Activated naive CD4-positive, alpha-beta T cell treated with anti-CD3 and anti-CD28 coated beads, Interleukin-2, amount 10 ng/mL, durations not matched to agents 7 days and 5 days (primary cell): ENCODE measurements around the gene TSHZ2.

Source experiments
- CTCF ChIA-PET: fragments of 350-600 bp; sonication (Branson Sonifier 250); formaldehyde crosslinking; loops from one replicate; lab custom pipeline; 2021; ENCODE audit warnings: antibody characterized with exemption; lab: Charles Lee
- DNase-seq: peaks from one replicate; pipeline ENCODE4 v3.0.0-alpha.2; 2020
- H3K27ac Mint-ChIP-seq: one replicate; pipeline ENCODE4 v1.8.0; 2021; ENCODE audit warnings: mild to moderate bottlenecking, moderate library complexity, mixed read lengths
- H3K27me3 Mint-ChIP-seq: one replicate; pipeline ENCODE4 v1.8.0; 2021; ENCODE audit warnings: mild to moderate bottlenecking, mixed read lengths
- H3K36me3 Mint-ChIP-seq: one replicate; pipeline ENCODE4 v1.8.0; 2021; ENCODE audit warnings: mixed read lengths
- H3K4me1 Mint-ChIP-seq: one replicate; pipeline ENCODE4 v1.8.0; 2021; ENCODE audit warnings: mixed read lengths
- H3K4me3 Mint-ChIP-seq: one replicate; pipeline ENCODE4 v1.8.0; 2021; ENCODE audit warnings: mild to moderate bottlenecking, moderate library complexity, mixed read lengths
- H3K9me3 Mint-ChIP-seq: one replicate; pipeline ENCODE4 v1.8.0; 2021; ENCODE audit warnings: mixed read lengths

The TSHZ2 gene

GRCh38 chr20:53126185-53126584 is 154.0 kb downstream of the TSHZ2 start:
- no peak for DNase-seq
- CTCF ChIA-PET = interaction anchor here (1.0 kb wide), 1 partner anchor 12 kb away, joined by 5 read pairs; no protein-coding TSS in a partner anchor
- Mint-ChIP-seq H3K9me3 (no peaks in the 10 kb centered on the region), H3K36me3 (no peaks in the 10 kb centered on the region), H3K27ac (no peak overlapping the region), H3K27me3 (no peaks in the 10 kb centered on the region), H3K4me3 (no peak overlapping the region), H3K4me1 (peaks cover 13% of the 10 kb centered on the region)

- DNase-seq = no peak
- peaks cover 15% of the 10 kb centered on the region for H3K4me1 Mint-ChIP-seq
- H3K27me3 Mint-ChIP-seq = no peaks in the 10 kb centered on the region
- no peaks in the 10 kb centered on the region for H3K9me3 Mint-ChIP-seq
- CTCF ChIA-PET = interaction anchor here (0.9 kb wide), 1 partner anchor 19 kb away, joined by 3 read pairs; no protein-coding TSS in a partner anchor
- H3K36me3 Mint-ChIP-seq = no peaks in the 10 kb centered on the region
- H3K27ac Mint-ChIP-seq = no peak overlapping the region
- H3K4me3 Mint-ChIP-seq = no peak overlapping the region
These were observed 154.9 kb downstream of the TSHZ2 start for GRCh38 chr20:53127027-53127426.

- DNase-seq = no peak
- Mint-ChIP-seq H3K27ac (no peak overlapping the region), H3K36me3 (no peaks in the 10 kb centered on the region), H3K27me3 (no peaks in the 10 kb centered on the region), H3K9me3 (no peaks in the 10 kb centered on the region), H3K4me3 (no peak overlapping the region), H3K4me1 (peaks cover 16% of the 10 kb centered on the region)
- CTCF ChIA-PET = no interaction called here
These were observed 155.8 kb downstream of the TSHZ2 start for GRCh38 chr20:53128004-53128403.

GRCh38 chr20:53129563-53129962 is 157.4 kb downstream of the TSHZ2 start:
- Mint-ChIP-seq H3K36me3 (no peaks in the 10 kb centered on the region), H3K4me3 (no peak overlapping the region), H3K9me3 (no peaks in the 10 kb centered on the region), H3K27me3 (no peaks in the 10 kb centered on the region), H3K4me1 (peaks cover 19% of the 10 kb centered on the region), H3K27ac (no peak overlapping the region)
- CTCF ChIA-PET = interaction anchor here (0.7 kb wide), 1 partner anchor 27 kb away, joined by 4 read pairs; no protein-coding TSS in a partner anchor
- DNase-seq = no peak

- Mint-ChIP-seq H3K36me3 (no peaks in the 10 kb centered on the region), H3K4me3 (no peak overlapping the region), H3K27ac (no peak overlapping the region), H3K9me3 (no peaks in the 10 kb centered on the region), H3K27me3 (no peaks in the 10 kb centered on the region), H3K4me1 (peaks cover 19% of the 10 kb centered on the region)
- CTCF ChIA-PET = no interaction called here
- no peak for DNase-seq
These were observed 158.6 kb downstream of the TSHZ2 start for GRCh38 chr20:53130795-53131194.

GRCh38 chr20:53133125-53133524 is 161.0 kb downstream of the TSHZ2 start:
- Mint-ChIP-seq H3K4me3 (no peak overlapping the region), H3K36me3 (no peaks in the 10 kb centered on the region), H3K4me1 (peaks cover 19% of the 10 kb centered on the region), H3K9me3 (no peaks in the 10 kb centered on the region), H3K27me3 (no peaks in the 10 kb centered on the region), H3K27ac (no peak overlapping the region)
- no peak for DNase-seq
- CTCF ChIA-PET = no interaction called here

GRCh38 chr20:53133628-53134027 is 161.5 kb downstream of the TSHZ2 start:
- Mint-ChIP-seq H3K4me1 (peaks cover 23% of the 10 kb centered on the region), H3K27me3 (no peaks in the 10 kb centered on the region), H3K36me3 (no peaks in the 10 kb centered on the region), H3K9me3 (no peaks in the 10 kb centered on the region), H3K4me3 (no peak overlapping the region), H3K27ac (no peak overlapping the region)
- DNase-seq = no peak
- CTCF ChIA-PET = no interaction called here

- Mint-ChIP-seq H3K4me1 (peaks cover 28% of the 10 kb centered on the region), H3K9me3 (no peaks in the 10 kb centered on the region), H3K36me3 (no peaks in the 10 kb centered on the region), H3K27me3 (no peaks in the 10 kb centered on the region), H3K4me3 (no peak overlapping the region), H3K27ac (no peak overlapping the region)
- CTCF ChIA-PET = no interaction called here
- DNase-seq = no peak
These were observed 164.3 kb downstream of the TSHZ2 start for GRCh38 chr20:53136473-53136872.

GRCh38 chr20:53138454-53139262 is 166.5 kb downstream of the TSHZ2 start:
- no peak overlapping the region for H3K27ac Mint-ChIP-seq
- CTCF ChIA-PET = interaction anchor here (0.6 to 2.0 kb wide), 3 partner anchors 10 to 737 kb away, joined by 3 to 4 read pairs (median 3); no protein-coding TSS in a partner anchor
- H3K4me3 Mint-ChIP-seq = no peak overlapping the region
- no peak for DNase-seq
- H3K36me3 Mint-ChIP-seq = peaks cover 5% of the 10 kb centered on the region
- no peaks in the 10 kb centered on the region for H3K27me3 Mint-ChIP-seq
- H3K4me1 Mint-ChIP-seq = peaks cover 16% of the 10 kb centered on the region
- no peaks in the 10 kb centered on the region for H3K9me3 Mint-ChIP-seq

- no peak overlapping the region for H3K4me3 Mint-ChIP-seq
- H3K27me3 Mint-ChIP-seq = no peaks in the 10 kb centered on the region
- peaks cover 25% of the 10 kb centered on the region for H3K4me1 Mint-ChIP-seq
- H3K9me3 Mint-ChIP-seq = no peaks in the 10 kb centered on the region
- peaks cover 5% of the 10 kb centered on the region for H3K36me3 Mint-ChIP-seq
- CTCF ChIA-PET = interaction anchor here (1.2 to 1.5 kb wide), 2 partner anchors 8 to 75 kb away, joined by 3 to 4 read pairs; no protein-coding TSS in a partner anchor
- DNase-seq = no peak
- no peak overlapping the region for H3K27ac Mint-ChIP-seq
These were observed 169.3 kb downstream of the TSHZ2 start for GRCh38 chr20:53141201-53142050.

- no peak for DNase-seq
- Mint-ChIP-seq H3K27ac (no peak overlapping the region), H3K27me3 (no peaks in the 10 kb centered on the region), H3K4me3 (no peak overlapping the region), H3K36me3 (peaks cover 5% of the 10 kb centered on the region), H3K4me1 (peaks cover 32% of the 10 kb centered on the region), H3K9me3 (no peaks in the 10 kb centered on the region)
- CTCF ChIA-PET = no interaction called here
These were observed 170.3 kb downstream of the TSHZ2 start for GRCh38 chr20:53142225-53143127.

GRCh38 chr20:53146201-53146891 is 174.2 kb downstream of the TSHZ2 start:
- peaks cover 5% of the 10 kb centered on the region for H3K36me3 Mint-ChIP-seq
- no peaks in the 10 kb centered on the region for H3K27me3 Mint-ChIP-seq
- no peak overlapping the region for H3K4me3 Mint-ChIP-seq
- no peaks in the 10 kb centered on the region for H3K9me3 Mint-ChIP-seq
- no peak overlapping the region for H3K27ac Mint-ChIP-seq
- H3K4me1 Mint-ChIP-seq = peaks cover 29% of the 10 kb centered on the region
- CTCF ChIA-PET = interaction anchor here (0.6 to 1.7 kb wide), 6 partner anchors 9 to 126 kb away, joined by 3 to 6 read pairs (median 3); no protein-coding TSS in a partner anchor
- no peak for DNase-seq

- DNase-seq = no peak
- H3K4me3 Mint-ChIP-seq = no peak overlapping the region
- H3K27ac Mint-ChIP-seq = no peak overlapping the region
- H3K36me3 Mint-ChIP-seq = no peaks in the 10 kb centered on the region
- CTCF ChIA-PET = interaction anchor here (0.9 to 1.7 kb wide), 4 partner anchors 8 to 10 kb away, joined by 3 to 4 read pairs (median 4); no protein-coding TSS in a partner anchor
- H3K4me1 Mint-ChIP-seq = peaks cover 23% of the 10 kb centered on the region
- no peaks in the 10 kb centered on the region for H3K27me3 Mint-ChIP-seq
- no peaks in the 10 kb centered on the region for H3K9me3 Mint-ChIP-seq
These were observed 176.6 kb downstream of the TSHZ2 start for GRCh38 chr20:53148771-53149147.
